Lung (tissue), 12 donors: Measurements from ENCODE around the gene CDKN1B. TPM values are rescaled to one million over a fixed set of nuclear protein-coding genes. Genes with fewer than 3 reads are reported as not detected.

Experiments
- ATAC-seq: fragments of 200-7000 bp; cut with Tn5 transposase; one replicate; pipeline ENCODE4 v1.9.1; 2020; ENCODE audit warnings: moderate number of reproducible peaks; ENCODE audit not compliant: insufficient read depth, low FRiP score
- DNase-seq, 3 donors: peaks; one replicate each; pipeline ENCODE4 v3.0.0-alpha.2; 2013 to 2017
- H3K27ac ChIP-seq, 2 donors: one replicate each; pipeline ENCODE4 v1.5.1; 2013; ENCODE audit warnings: mild to moderate bottlenecking in 2 of 2, moderate library complexity in 2 of 2, control low read depth in 1 of 2, inconsistent platforms in 1 of 2, low read depth in 1 of 2, low read length in 1 of 2
- H3K27me3 ChIP-seq, 3 donors: one replicate each; pipeline ENCODE4 v1.5.1; 2013; ENCODE audit warnings: low read length in 2 of 3; ENCODE audit not compliant: control insufficient read depth in 3 of 3, insufficient read depth in 3 of 3
- H3K36me3 ChIP-seq, 4 donors: one replicate each; pipeline ENCODE4 v1.5.1; 2013; ENCODE audit warnings: low read length in 4 of 4, mild to moderate bottlenecking in 1 of 4, moderate library complexity in 1 of 4; ENCODE audit not compliant: control insufficient read depth in 4 of 4, insufficient read depth in 4 of 4
- H3K4me1 ChIP-seq, 5 donors: one replicate each; pipeline ENCODE4 v1.5.1; 2013; ENCODE audit warnings: low read length in 5 of 5, mild to moderate bottlenecking in 2 of 5, moderate library complexity in 1 of 5; ENCODE audit not compliant: control insufficient read depth in 5 of 5, insufficient read depth in 5 of 5
- H3K4me3 ChIP-seq: one replicate; pipeline ENCODE4 v1.5.1; 2013; ENCODE audit warnings: mild to moderate bottlenecking, control low read depth, moderate library complexity
- H3K9ac ChIP-seq, 2 donors: one replicate each; pipeline ENCODE4 v1.5.1; 2013; ENCODE audit warnings: low read length in 2 of 2, control low read depth in 1 of 2; ENCODE audit not compliant: insufficient read depth in 1 of 2
- H3K9me3 ChIP-seq, 4 donors: one replicate each; pipeline ENCODE4 v1.5.1; 2013; ENCODE audit warnings: low read length in 3 of 4, mild to moderate bottlenecking in 1 of 4, moderate library complexity in 1 of 4; ENCODE audit not compliant: control insufficient read depth in 4 of 4, insufficient read depth in 3 of 4
- CTCF ChIP-seq: IDR thresholded peaks from 2 replicates; pipeline ENCODE4 v1.5.1; 2012; ENCODE audit warnings: mild to moderate bottlenecking; ENCODE audit errors: control extremely low read depth, extremely low read depth
- WGBS, 2 donors: extraction: QIAGEN DNeasy Blood & Tissue Kit; methylation state at CpG; one replicate each; pipeline ENCODE4 v1.1.7; 2013; 5-methylcytosine and 5-hydroxymethylcytosine counted together
- polyA plus RNA-seq, 2 donors: library from polyadenylated mRNA; stranded (reverse); fragments of 200-250 nt; gene quantifications; one replicate each; pipeline ENCODE4 v1.2.1, GENCODE V29; 2013
- total RNA-seq, 2 donors: library from RNA; depleted of rRNA in 1 of 2; stranded (reverse); fragments of >200 nt in 1 of 2; gene quantifications; one replicate each; pipeline ENCODE4 v1.2.1, GENCODE V29; 2014 to 2021
- donor health status: control.
- donor health status: control.
- donor health status: Bipolar disorder and iron deficiency.
- donor health status: healthy.
- donor health status: DM: yes; HTN: yes; CAD: no.

CDKN1B gene
- total and polyA plus RNA-seq, 4 donors, result 27.3 to 89.4 (median 39.9) TPM

GRCh38 chr12:12725086-12725955 is 8.2 kb downstream of the CDKN1B start:
- DNase-seq, result peak; percentile 97 to 100 (median 99)
- ATAC-seq, result peak; percentile 88
- Histone ChIP-seq H3K9me3 (no peaks in the 10 kb centered on the region), H3K9ac (peak overlapping the region; percentile 52 to 89), H3K27ac (peak overlapping the region; percentile 86 to 95), H3K27me3 (no peaks in the 10 kb centered on the region), H3K4me3 (peak overlapping the region; percentile 83), H3K4me1 (peaks cover 0 to 38% (median 0%) of the 10 kb centered on the region in 5 donors), H3K36me3 (peaks cover 0 to 9% (median 1%) of the 10 kb centered on the region in 4 donors)
- no peak for TF ChIP-seq CTCF
- 1% methylated on average over 80 to 93 of the region's 93 CpGs for WGBS, 2 donors

GRCh38 chr12:12725956-12726554 is 8.9 kb downstream of the CDKN1B start:
- Histone ChIP-seq H3K9ac (peak overlapping the region in 1 of 2 donors; percentile 69), H3K4me3 (peak overlapping the region; percentile 67), H3K4me1 (peaks cover 0 to 32% (median 0%) of the 10 kb centered on the region in 5 donors), H3K9me3 (no peaks in the 10 kb centered on the region), H3K27me3 (no peaks in the 10 kb centered on the region), H3K36me3 (peaks cover 0 to 9% (median 1%) of the 10 kb centered on the region in 4 donors), H3K27ac (peak overlapping the region; percentile 86 to 95)
- ATAC-seq (no peak), DNase-seq (peak in 1 of 3 donors; percentile 49)
- WGBS, 2 donors, result 1 to 2% methylated on average over 26 of the region's 26 CpGs
- TF ChIP-seq CTCF, result no peak

GRCh38 chr12:12726555-12727093 is 9.5 kb downstream of the CDKN1B start:
- Histone ChIP-seq H3K27ac (peak overlapping the region in 1 of 2 donors; percentile 47), H3K27me3 (no peaks in the 10 kb centered on the region), H3K9ac (peak overlapping the region in 1 of 2 donors; percentile 69), H3K9me3 (no peaks in the 10 kb centered on the region), H3K4me3 (no peak overlapping the region), H3K4me1 (peaks cover 0 to 28% (median 0%) of the 10 kb centered on the region in 5 donors), H3K36me3 (peaks cover 0 to 4% (median 0%) of the 10 kb centered on the region in 4 donors)
- ATAC-seq (no peak), DNase-seq (peak in 2 of 3 donors; percentile 49 to 64)
- TF ChIP-seq CTCF, result no peak
- 25 to 35% methylated on average over 6 of the region's 6 CpGs for WGBS, 2 donors
